GM21576 (cell line): Measurements from ENCODE around the gene FTH1.

Source experiments
- ATAC-seq: cut with Tn5 transposase; IDR thresholded peaks from one replicate; pipeline ENCODE4 v1.9.1; 2021; ENCODE audit warnings: mild to moderate bottlenecking, moderate library complexity; ENCODE audit not compliant: unreplicated experiment

The FTH1 gene

DNA sequence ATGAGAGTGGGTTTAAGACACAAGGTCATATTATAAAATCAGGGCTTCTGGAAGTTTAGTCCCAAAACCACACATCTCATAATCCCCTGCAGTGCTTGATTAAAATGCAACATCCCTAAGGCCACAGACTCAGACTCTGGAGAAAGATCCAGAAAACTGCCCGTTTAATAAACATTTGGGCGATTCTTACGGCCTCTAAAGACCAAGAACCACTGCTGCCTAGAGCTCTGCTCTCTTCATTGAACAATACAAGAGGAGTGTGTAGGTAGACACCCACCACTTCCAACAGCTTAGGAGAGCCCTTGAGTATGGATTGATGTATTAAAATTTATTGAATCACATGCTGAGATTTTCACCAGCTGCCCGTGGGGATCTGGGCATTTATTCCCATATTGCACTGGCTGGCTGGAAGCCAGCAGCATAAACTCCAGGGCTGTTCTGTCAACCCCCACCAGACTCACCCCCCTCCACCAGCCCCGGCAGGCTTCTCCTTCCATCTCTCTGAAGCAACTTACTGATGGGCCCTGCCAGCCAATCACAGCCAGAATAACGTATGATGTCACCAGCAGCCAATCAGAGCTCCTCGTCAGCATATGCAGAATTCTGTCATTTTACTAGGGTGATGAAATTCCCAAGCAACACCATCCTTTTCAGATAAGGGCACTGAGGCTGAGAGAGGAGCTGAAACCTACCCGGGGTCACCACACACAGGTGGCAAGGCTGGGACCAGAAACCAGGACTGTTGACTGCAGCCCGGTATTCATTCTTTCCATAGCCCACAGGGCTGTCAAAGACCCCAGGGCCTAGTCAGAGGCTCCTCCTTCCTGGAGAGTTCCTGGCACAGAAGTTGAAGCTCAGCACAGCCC, 18.0 kb downstream of the FTH1 start:
- ATAC-seq: no peak

GRCh38 chr11:61948505-61948904, 18.9 kb downstream of the FTH1 start:
- ATAC-seq: no peak

- ATAC-seq: no peak
These were observed 19.8 kb downstream of the FTH1 start for GRCh38 chr11:61947486-61948210.

DNA sequence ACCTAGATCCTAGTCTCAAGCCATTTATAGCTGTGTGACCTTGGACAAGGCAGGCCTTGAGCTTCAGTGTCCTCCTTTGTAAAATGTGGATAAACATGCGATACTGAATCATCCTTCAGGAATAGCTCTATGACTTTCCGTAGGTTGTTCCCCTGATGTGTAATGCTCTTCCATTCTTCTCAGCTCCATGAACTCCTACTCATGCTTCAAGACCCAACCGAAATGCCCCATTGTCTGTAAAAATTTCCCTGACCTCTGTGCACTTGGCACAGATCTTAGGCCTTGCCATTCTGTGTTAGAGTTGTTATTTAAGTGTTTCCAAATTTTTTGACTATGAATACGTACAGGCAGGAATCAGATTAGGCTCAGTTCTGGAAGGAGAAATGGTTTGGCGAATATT, 20.5 kb downstream of the FTH1 start:
- no peak for ATAC-seq

DNA sequence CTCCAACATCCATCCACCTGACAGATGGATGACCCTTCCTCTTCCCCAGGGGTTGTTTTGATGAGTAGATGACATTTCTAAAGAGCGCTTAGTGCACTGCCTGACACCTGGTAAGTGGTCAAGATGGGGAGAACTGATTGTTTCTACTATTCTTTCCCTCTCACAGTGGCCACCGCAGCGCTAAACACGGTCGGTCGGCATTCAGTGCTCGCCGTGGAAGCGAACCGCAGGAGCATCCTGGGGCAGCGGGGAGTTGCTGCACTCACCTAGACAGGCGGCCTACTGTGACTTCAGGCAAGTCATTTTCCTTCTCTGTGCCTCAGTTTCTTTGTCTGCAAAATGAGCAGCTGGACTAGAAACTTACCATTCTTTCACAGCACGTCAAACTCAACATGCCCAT, 22.2 kb downstream of the FTH1 start:
- ATAC-seq: no peak

- ATAC-seq: no peak
These were observed 27.0 kb downstream of the FTH1 start for GRCh38 chr11:61940466-61940865.

- no peak for ATAC-seq
These were observed 31.6 kb downstream of the FTH1 start for GRCh38 chr11:61935861-61936260.

- ATAC-seq: no peak
These were observed 36.5 kb downstream of the FTH1 start for GRCh38 chr11:61930933-61931332.

DNA sequence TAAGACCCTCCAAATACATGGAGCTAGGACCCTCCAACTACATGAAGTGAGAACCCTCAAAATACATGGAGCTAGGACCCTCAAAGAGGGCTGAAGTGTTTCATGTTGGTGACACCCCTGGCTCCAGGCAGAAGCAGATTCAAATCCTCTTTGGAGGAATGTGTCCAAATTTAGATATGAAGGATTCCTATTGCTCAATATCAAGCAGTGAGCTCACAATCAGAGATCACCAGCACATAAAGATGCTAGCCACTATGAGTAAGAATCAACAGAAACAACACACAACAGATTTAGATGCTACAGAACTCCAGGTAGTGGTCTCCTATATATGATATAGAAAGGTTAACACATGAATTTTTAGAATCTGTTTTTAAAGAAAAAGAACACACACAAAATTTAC, 38.8 kb downstream of the FTH1 start:
- ATAC-seq: no peak

GRCh38 chr11:61927501-61927900, 39.9 kb downstream of the FTH1 start:
- no peak for ATAC-seq

- no peak for ATAC-seq
These were observed 41.2 kb downstream of the FTH1 start for GRCh38 chr11:61926235-61926634.

DNA sequence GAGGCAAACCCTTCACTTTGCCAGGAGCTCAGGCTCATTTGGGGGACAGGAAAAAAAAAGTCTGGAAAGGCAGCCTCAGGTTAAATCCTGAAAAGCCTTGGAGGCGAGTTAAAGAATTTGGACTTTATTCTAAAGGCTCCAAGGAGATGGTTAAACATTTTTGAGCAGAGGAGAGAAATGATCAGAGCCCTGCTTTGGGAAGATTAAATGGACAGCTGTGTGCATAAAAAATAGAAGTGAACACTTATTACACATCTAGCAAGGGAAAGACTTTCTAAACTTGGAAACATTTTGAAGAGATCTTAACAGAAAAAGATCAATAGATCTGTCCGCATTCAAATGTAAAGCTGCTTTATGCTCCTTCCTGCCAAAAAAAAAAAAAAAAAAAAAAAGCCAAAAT, 41.7 kb downstream of the FTH1 start:
- ATAC-seq: no peak

DNA sequence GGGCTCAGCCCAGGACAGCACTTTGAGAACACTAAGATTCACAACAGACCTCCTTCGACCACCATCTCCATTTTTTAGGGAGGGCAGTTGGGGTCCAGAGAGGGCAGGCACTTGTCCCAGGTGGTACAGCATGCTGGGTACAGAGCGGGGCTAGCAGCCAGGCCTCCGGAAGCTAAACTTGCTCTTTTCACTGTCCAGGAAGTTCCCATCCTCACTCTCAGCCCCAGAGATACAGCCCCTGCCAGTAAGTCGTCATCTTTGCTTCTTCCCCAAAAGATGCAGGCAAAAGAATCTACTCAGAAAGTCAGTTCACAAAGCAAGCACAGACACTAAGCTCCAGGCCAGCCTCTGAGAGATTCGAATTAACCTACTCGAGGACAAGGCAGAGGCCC, 43.4 kb downstream of the FTH1 start:
- ATAC-seq: no peak

DNA sequence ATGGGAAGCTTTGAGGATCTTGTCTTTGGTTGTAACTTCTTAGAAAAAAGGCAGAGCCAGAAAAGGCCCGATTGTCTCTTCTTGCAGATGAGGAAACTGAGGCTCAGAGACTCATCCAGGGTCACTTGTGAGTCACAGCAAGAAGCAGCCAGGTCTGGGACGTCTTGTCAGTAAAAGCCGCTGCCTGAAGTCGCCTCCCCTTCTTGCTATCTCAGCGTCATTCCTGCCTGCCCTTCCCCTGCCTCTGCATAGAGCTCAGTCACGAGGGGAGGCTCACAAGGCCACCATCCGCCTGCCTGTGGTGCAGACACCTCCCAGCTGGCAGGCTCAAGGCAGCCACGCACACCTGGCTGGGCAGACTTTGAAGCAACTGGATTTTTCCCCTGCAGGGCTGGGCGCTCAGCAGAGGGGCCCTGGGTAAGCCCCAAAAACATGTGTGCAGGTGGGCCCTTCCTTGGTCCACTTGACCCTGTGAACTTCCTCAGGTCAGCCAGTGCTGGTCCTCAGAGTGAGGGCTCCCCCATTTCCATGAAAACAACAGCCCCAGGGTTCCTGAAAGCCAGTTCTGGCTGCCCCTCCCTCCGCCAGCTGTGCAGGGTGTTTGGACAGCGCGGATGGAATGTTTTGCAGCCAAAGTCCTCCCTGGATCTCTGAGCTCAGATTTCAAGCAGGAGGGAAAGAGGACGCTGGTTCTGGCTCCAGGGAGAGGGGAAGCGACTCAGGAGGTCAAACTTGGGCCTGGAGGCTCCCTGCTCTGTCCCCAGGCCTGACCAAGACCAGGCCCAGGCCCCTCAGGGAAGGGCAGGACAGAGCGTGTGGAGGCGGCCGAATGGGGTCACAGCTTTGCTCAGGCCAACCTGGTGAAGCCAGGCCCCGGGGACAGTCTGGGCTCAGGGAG, 44.0 kb downstream of the FTH1 start:
- no peak for ATAC-seq

DNA sequence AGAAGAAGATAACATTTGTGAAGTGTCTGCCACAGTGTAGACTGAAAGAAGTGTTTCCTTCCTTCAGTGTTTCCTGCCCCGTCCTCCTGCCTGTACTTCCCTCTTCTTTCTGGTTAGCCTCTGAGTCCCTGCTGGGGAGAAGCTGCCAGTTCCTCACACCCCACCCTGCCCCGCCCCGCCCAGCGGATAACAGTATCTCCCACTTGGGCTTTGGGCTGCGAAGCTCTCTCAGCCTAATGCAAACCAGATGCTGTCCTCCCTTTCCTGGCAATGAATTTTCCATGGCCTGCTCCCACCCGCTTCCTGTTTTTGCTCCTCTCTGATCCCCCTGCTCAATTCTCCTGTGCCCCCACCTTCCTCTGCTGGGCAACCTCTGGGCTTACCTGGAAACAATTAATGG, 44.9 kb downstream of the FTH1 start:
- ATAC-seq: no peak

- ATAC-seq: no peak
These were observed 46.0 kb downstream of the FTH1 start for GRCh38 chr11:61921446-61921845.

DNA sequence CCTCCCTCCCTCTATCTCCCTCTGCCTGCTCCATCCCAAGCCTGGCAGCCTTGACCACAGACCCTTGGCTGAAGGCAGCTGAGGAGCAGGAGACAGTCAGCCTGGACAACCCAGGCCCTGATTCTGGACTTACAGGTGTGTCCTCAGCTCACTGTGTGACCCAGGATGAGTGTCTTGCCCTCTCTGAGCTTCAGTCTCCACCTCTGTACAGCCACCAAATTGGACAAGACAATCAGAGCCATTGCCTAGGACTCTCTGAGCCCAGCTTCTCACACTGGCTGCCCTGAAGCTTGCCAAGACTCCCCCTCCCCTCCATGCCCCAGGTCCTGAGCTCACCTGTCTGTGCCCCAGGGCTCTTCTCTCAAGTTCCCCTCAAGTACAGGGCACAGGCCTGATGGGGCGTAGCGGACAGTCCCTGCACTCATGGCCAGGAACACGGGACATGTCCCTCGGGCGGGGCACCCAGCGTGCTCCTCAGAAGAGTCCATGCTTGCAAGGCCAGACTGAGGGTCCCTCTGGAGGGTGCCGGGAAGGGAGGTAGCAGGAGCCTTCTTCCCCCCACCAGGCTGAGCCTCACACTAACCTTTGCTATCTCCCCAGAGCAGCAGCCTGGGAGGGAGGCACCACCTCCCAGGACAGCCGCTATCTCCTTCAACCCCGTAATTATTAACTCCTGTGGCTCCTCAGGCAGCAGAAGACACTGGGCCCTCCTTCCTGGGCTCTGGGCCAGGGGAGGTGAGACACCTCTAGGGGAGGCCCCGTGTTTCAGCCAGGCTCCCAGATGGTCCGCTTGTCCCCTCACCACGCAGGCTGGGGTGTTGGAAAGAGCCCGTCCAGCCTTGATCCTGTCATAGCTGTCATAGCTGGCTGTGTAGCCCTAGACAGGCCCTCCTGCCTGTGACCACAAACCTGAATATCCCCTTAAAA, 47.5 kb downstream of the FTH1 start:
- ATAC-seq: no peak

- no peak for ATAC-seq
These were observed 48.3 kb downstream of the FTH1 start for GRCh38 chr11:61918938-61919704.

GRCh38 chr11:61918251-61918937, 49.0 kb downstream of the FTH1 start:
- no peak for ATAC-seq
